Activated T-helper 1 cell treated with anti-CD3 and anti-CD28 coated beads, Interleukin-2, amount 50 U/mL, for 16 hours (primary cell): Measurements from ENCODE around the gene HES4.
"Not testable (repeated sequence)": the region's sequence is repeated elsewhere in the genome, so short reads cannot be mapped to it uniquely, and the experiment has no call there.

Experiments
- DNase-seq, 2 donors: peaks; one replicate each; pipeline ENCODE4 v3.0.0-alpha.2; 2020; ENCODE audit warnings: low read depth in 1 of 2, low spot score in 1 of 2

The HES4 gene

DNA sequence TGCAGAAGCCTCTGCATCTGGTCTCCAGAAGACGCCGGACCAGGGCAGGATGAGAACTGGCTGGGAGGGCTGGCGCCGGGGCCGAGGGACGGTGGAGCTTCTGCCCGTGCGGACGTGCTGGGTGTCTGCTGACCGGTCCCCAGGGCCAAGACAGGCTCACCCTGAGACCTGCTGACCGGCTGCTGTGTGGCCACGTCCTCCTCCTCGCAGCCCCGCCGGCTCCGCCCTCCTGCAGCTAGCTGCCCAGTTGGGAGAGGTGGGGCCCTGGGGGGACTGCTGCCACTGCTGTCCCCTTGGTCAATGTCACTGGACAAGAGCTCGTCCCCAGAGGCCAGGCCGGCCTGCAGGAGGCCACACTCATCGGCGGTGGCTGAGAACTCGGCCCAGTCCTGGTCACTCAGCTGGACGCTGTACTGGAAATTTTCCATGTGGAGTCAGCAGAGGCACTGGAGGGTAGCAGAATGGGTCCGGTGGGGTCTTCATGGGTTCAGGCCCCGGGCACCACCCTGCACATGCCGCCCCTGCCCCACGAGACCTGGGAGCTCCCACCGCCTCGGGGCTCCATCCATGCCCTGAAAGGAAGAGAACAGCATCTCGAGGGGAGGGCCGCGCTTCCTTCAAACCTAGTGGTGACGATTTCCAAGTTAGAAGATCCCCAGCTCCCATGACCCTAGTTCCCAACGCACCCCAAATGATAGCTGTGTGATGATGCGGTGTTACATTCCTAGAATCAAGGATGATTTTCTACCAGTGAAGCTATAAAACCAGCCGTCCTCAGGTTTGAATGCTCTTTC, 19.1 kb downstream of the HES4 start:
- no peak for DNase-seq

DNA sequence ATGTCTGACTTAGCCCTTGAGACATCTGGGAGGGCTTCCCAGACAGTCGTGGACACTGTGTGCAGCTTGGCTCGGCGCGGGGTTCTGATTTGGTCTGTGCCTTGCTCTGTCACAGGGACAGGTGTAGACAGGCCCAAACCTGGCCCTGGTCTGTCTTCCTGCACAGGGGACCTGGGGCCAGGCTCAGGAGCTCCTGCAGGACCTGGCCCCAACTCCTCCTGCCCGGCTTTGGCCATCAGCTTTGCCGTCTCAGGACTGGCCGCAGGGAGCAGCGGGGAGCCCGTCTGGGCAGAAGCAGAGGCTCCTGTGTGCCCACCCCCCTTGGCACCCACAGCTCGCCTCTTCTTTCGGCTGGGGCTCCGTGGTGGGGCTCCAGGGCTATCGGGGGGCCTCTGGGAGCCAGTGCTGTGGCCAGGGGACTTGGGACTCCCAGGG, 19.7 kb downstream of the HES4 start:
- no peak for DNase-seq

DNA sequence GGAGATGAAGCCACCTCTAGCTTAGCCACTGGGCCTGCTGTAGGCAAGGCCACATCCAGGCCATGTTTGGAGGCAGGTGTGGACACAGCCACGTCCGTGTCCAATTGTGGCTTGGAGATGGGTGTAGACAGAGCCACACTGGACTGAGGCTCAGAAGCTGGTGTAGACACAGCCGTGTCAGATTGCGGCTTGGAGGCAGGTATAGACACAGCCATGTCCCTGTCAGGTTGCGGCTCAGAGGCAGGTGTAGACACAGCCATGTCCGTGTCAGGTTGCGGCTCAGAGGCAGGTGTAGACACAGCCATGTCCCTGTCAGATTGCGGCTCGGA, 20.2 kb downstream of the HES4 start:
- DNase-seq = no peak

DNA sequence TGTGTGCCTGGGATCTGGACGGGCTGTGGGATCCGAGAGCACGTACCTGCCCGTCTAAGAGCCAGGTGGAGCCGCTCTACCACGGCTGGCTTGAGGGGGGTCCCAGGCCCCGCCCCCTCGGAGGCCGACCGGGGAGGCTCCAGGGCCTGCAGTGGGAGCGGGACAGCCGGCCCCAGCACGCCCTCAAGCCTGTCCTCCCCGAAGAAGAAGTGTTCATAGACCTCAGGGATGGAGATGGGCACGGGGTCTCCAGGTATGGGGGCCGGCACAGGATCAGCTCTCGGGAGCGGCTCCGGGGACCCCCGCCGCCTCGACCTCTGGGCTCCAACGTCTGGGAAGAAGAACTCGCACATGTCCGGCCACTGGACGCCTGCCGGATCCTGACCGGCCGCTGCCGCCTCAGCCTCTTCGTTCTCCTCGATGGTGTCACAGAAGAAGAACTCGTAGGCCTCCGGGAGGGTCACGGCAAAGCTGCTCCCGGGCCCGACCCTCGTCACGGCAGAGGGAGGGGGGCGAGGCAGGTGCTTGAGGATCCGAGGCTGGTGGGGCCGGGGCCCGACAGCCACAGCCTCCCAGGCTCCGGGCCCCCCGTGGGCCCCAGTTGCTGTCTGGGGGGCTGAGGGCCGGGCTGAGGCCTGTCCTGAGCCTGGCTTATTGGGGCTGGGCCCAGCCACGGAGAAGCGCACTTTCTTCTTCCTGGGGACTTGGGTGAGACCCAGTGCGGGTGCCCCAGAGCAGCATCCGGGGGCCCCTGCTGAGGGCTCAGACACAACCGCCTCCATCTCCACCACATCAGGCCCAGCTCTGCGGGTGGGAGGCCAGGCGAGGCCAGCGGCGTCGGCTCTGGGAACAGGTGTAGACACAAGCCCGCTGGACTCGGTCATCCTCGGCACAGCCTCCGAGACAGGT, 20.8 kb downstream of the HES4 start:
- DNase-seq = no peak

DNA sequence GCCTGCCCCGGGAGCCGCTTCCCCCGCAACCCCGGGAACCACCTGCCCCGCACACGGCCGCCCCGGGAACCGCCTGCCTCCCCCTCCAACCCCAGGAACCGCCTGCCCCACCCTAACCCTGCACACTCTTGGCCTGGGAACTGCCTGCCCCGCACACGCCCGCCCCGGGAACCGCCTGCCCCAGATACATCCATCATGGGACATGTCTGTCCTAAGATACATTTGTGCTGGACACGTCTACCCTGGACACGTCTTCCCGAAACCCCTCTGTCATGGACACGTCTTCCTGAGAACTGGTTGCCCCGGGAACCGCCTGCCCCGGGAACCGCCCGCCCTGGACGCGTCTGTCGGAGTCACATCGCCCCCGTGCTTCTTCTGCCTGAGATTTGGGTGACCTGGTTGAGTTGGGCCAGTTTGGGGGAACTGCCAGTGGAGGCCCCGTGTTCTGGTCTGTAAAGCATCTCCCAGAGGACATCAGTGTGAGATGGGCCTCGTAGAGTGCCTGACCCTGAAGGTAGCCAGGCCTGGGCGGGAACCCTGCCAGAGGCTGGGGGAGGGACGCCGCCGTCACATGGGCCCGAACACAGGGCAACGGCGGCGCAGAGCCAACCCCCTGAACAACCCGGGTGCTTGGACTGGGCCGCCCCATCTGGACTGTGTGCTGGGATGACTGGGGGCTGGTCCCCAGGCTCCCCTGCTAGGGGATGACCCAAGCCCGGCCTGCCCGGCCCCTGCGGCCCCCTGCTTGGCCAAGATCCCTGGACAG, 21.6 kb downstream of the HES4 start:
- DNase-seq = no peak

DNA sequence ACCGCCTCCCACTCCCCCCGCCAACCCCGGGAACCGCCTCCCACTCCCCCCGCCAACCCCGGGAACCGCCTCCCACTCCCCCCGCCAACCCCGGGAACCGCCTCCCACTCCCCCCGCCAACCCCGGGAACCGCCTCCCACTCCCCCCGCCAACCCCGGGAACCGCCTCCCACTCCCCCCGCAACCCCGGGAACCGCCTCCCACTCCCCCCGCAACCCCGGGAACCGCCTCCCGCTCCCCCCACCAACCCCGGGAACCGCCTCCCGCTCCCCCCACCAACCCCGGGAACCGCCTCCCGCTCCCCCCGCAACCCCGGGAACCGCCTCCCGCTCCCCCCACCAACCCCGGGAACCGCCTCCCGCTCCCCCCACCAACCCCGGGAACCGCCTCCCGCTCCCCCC, 23.1 kb downstream of the HES4 start:
- DNase-seq = not testable (repeated sequence)

DNA sequence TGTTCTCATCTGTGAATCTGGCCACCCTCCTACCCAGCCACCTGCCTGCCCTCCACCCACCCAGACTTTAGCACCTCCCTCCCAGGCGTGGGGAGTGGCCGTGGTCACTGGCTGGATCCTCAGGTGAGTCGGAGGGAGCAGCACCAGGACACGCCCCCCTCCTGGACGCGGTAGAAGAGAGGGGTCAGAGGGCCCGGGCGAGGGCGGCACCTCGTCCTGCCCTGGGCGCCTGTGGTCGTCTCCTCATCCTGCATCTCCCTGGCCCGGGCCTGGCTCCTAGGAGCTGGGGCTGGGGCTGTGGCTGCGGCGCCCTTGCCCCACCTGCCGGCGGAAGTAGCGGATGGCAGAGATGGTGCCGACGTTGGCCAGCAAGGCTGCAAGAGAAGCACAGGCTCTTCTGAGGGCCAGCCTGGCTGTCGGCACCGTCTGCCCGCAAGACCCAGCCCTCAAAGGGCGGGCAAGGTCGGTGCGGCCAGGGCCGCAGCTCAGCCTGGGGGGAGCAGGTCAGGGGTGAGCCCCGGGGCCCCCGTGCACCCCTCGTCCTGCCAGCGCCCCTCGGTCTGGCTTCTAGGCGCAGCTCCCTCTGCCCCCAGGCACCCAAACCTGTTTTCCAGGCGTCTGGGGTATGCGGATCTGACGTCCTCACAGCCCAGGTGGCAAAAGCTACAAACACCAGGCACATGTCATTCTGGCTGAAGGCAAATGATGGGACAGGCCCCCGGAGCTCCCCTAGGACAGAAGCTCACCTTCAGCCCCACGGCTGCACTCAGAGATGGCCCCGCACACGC, 23.8 kb downstream of the HES4 start:
- DNase-seq = peak; percentile 30 to 44

DNA sequence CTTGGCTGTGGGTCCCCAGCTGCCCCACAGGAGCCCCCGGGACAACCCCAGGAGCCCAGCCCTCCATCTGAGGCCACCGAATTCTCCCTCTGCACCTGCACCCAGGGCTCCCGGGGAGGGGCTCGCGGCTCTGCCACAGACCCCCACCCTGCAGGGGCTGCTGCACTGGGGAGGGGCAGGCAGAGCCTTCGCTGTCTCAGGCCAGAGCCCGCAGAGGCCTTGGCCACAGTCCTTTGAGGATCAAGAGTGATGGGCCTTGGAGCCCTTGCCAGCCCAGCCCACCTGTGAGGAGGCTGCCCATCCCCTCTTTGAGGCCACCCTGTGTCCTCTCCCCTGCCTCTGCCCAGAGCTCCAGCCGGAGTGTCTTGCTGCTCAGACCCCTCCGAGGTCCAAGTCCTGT, 24.5 kb downstream of the HES4 start:
- DNase-seq = no peak

DNA sequence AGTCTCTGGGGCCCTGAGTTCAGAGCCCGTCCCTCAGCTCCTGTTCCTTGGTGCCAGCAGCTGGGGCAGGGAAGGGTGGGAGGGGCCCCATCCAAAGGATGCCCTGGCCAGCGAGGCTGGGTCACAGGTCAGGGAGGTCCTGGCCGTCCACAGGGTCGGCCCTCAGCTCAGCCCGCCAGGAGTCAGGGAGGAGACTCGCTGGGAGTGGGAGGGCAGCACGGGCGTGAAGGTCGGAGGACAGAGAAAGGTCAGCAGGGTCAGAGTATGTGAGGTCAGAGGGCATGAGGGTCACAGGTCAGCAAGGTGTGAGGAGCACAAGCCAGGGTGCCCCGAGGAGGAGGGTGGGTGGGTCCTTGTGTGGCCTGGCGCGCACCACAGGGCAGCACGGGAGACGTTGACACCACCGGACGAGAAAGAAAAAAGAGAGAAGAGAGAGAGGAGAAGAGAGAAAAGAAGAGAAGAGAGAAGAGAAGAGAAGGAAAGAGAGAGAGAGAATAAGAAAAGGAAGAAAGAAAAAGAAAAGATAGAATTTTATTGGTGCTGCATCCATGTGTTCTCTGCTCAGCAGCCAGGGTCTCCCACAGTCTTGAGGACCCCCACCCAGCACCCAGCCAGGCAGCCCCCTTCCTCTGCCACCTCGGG, 25.1 kb downstream of the HES4 start:
- no peak for DNase-seq

DNA sequence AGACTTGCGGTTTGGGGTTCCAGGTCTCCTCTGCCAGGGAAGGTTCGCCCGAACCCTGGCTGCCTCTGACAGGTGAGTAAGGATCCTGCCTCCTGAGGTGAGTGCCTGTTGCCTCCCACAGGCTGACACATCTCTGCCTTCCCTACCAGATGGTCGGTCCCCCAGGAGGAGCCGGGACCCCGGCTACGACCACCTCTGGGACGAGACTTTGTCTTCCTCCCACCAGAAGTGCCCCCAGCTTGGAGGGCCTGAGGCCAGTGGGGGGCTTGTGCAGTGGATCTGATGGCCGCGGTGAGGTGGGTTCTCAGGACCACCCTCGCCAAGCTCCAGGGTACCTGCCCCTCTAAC, 25.6 kb downstream of the HES4 start:
- no peak for DNase-seq

DNA sequence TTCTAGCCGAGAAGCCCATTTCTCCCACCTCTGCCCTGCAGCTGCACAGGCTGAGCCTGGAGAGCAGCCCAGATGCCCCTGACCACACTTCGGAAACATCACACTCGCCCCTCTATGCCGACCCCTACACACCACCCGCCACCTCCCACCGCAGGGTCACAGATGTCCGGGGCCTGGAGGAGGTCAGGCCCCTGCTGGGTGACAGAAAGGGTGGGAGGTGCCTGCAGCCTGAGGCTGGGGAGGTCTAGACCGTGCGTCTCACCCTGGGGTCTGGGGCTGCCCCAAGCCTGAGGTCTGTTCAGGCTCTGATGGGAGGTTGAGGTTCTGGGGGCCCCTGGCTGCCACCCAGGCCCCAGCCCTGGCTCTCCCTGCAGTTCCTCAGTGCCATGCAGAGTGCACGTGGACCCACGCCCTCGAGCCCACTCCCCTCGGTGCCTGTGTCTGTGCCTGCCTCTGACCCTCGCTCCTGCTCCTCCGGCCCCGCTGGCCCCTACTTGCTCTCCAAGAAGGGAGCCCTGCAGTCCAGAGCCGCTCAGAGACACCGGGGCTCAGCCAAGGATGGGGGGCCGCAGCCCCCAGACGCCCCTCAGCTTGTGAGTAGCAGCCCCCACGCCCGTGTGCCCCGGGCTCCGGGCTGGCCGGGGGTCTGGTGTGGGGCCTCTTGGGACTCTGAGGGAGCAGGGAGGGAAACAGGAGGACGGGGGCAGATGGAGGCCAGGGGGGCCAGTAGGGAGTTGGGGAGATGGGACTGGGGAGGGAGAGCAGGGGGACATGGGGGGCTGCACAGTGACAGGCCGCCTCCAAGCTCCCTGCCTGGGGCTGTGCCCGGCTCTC, 26.2 kb downstream of the HES4 start:
- no peak for DNase-seq

DNA sequence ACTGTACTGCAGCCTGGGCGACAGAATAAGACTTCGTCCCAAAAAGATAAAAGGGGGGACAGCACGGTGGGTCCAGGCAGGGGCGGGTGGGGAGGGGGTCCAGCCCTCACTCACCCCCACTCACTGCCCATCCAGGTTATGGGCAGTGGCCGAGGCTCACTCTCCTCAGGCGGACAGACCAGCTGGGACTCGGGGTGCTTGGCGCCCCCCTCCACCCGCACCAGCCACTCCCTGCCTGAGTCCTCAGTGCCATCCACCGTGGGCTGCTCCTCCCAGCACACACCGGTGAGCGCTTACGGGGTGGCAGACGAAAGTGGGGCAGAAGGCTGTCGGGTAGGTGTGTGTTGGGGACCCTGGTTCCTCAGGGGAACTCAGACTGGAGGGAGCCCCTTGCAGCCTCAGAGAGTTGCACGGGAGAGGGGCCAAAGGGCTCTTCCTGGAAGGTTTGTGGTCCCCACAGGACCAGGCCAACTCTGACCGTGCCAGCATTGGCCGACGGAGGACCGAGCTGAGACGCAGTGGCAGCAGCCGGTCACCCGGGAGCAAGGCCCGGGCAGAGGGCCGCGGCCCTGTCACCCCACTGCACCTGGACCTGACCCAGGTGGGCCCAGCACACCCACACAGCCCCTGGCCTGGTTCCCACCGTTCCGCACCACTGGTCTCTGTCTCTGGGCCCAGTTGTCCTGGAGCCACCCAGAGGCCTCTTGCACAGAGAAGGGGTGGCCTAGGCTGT, 27.0 kb downstream of the HES4 start:
- DNase-seq = no peak

DNA sequence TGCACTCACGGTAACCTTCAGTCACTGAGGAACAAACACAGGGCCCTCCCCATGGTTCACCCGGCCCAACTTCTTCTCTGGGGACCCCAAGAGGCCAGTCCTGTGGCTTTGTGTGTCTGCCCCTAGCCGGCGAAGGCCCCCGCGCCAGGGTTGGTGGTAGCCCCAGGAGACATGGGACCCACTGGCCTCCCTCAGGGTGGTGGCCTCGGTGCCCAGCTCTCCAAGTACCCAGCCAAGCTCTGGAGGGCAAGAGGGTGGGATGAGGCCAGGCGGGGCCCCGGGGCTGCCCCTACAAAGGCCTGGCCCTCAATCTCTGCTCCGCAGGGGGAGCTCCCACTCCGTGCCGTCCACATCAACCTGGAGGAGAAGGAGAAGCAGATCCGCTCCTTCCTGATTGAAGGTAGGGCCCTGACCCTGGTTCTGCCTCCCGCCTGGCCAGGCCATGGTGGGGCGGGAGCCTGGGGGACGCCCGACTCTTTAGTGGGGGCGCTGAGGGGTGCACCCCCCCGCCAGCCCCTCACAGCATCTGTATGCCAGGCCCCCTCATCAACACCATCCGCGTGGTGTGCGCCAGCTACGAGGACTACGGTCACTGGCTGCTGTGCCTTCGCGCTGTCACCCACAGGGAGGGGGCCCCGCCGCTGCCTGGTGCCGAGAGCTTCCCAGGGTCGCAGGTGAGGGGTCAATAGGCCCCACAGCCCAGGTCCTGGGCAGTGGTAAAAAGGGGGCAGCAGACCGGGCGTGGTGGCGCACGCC, 28.0 kb downstream of the HES4 start:
- DNase-seq = no peak

DNA sequence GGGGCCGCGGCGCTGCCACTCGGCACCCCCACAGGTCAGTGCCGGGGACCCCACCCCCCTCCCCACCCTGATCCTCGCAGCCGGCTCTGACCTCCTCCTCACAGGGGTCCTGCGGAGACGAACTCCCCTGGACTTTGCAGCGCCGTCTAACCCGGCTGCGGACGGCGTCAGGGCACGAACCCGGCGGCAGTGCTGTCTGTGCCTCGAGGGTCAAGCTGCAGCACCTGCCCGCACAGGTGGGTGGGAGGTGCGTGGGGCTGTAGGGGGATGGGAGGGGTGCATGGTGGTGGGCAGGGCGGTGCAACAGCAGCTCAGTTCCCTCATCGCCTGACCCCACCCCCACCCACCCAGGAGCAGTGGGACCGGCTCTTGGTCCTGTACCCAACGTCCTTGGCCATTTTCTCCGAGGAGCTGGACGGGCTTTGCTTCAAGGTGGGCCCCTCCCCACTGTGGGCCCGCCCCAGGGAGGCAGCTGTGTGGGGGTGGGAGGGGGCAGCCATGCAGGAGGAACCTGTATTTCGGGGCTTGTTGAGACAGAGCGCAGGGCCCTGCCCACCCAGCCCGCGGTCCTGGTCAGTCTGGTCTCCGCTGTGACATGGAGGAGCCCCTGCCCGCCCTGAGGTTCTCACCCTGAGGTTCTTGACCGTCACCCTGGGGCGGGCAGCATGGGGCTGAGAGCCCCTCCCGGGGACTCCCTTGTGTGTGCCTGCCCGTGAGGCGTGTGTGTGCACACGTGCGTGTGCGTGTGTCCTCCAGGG, 28.7 kb downstream of the HES4 start:
- DNase-seq = no peak

DNA sequence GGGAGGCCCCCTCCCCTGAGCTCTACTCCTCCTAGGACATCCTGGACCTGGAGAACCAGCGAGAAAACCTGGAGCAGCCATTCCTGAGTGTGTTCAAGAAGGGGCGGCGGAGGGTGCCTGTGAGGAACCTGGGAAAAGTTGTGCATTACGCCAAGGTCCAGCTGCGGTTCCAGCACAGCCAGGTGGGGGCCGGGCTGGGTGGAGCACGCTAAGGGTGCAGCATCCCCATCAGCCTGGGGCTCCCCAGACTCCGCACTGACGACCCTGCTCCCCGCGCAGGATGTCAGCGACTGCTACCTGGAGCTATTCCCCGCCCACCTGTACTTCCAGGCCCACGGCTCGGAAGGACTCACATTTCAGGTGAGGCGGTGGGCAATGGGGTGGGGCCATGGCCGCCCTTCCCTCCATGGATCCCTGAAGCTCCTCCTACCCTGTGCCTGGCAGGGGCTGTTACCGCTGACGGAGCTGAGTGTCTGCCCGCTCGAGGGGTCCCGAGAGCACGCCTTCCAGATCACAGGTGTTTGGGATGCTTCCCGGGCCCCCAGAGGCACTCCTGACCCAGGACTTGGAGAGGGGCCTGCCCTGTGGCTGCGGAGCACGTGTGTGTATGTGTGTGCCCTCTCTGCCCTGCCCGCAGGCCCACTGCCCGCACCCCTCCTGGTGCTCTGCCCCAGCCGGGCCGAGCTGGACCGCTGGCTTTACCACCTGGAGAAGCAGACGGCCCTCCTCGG, 29.5 kb downstream of the HES4 start:
- DNase-seq = no peak

DNA sequence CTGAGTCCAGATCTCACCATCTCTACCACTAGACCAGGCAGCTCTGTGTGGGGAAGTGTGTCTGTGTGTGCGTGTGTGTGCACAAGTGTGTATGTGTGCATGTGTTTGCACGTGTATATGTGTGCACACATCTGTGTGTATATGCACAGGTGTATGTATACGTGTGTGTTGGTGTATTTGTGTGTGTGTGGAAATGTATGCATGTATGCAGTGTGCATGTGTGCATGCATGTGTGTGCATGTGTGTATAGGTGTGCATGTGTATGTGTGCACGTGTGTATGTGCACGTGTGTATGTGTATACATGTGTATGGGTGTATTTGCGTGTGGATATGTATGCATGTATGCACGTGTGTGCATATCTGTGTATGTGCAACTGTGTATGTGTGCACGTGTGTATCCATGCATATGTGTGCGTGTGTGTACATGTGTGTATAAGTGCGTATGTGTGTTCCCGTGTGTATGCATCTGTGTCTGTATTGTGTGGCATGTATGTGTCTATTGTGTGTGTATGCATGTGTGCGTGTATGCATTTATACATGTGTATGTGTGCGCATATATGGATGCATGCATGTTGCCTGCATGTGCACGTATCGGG, 30.5 kb downstream of the HES4 start:
- no peak for DNase-seq
